GM21737 (cell line): ENCODE data around the gene EVL.

Experiments used
- ATAC-seq: cut with Tn5 transposase; IDR thresholded peaks from one replicate; pipeline ENCODE4 v1.9.1; 2021; ENCODE audit warnings: mild to moderate bottlenecking, moderate library complexity; ENCODE audit not compliant: unreplicated experiment

EVL gene

DNA sequence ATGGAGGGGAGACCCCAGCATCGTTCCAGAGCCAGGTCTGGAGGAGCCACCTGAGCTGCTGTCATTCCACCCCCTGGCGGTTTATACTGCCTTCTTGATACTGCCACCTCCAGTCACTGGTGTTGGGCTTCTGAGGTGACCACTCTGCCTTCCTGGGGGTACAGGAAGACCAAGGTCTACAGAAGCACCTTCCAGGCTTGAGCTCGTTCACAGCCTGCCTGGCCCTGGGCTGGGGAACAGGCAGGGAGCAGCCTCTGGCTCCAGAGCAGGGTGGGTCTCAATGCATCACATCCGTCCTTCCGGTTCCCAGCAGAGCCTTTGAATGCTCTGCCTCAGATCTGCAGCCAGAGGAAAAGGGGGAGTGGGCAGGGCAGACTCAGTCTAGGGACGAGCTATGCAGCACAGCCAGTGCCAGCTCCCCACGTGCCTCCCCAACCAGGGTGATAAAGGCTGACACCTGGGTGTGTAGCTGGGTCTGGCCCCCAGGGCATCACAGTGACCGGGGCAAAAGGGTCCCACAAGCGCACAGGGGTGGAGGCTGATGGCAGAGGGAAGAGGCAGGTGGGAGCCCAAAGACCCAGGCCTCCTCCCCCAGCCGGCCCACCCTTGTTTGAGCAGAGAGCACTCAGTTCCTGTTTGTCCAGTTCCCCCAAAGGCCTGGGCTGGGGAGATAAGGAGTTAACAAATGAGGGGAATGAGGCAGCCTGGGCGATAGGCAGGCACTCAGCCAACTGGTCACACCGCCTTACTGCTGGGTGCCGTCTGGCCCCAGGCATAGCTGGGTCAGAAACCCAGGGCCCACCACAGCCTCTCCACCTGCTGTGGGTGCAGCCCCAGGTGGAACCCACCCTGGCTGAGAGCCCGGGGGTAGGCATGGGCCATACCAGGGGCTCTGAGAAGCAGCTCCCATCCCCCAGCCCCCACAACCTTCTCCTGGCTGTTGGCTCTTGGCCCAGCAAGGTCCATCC, 77.1 kb downstream of the EVL start:
- no peak for ATAC-seq

DNA sequence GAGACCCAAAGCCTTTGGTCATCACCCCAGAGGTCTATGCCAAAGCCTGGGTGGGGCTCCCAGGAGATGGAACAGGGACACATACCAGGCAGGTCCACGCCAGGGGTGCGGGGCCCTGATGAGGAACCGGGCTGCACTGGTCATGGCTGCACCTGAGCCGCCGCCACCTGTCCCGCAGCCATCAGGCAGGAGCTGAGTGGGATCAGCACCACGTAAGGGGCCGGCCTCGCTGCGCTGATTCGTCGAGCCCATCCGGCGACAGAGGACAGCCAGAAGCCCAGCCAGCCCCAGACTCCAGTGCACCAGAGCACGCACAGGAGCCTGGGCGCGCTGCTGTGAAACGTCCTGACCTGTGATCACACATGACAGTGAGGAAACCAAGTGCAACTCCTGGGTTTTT, 78.3 kb downstream of the EVL start:
- no peak for ATAC-seq

DNA sequence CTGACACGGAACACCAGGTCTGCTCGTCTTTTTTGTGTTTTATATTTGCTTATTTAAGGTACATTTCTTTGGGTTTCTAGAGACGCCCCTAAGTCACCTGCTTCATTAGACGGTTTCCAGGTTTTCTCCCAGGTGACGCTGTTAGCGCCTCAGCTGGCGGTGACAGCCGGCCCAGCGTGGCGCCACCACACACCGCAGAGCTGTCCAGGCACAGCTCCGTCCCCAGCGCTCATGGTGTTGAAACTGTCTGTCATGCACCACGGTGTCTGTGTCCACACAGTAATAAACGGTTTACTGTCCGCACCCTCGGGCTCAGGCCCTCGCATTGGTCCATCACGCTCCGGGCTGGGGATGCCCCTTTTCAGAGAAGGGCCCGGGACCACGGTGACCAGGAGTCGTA, 78.7 kb downstream of the EVL start:
- ATAC-seq = no peak

DNA sequence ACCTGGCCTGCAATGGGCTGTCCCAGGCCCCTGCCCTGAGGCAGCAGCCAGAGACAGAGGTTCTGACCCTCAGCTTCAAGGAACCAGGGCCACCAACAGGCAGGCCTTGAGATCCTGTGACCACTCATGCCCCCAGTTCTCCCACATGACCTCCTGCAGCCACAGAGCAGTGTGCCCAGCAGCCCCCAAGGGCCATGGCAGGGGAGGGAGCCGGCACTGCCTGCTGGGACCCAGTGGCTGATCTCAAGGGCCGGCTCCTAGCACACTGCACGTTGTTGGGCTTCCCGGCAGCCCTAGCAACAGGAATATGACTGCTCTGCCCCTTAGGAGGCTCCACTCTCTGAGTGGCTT, 79.4 kb downstream of the EVL start:
- ATAC-seq = no peak

DNA sequence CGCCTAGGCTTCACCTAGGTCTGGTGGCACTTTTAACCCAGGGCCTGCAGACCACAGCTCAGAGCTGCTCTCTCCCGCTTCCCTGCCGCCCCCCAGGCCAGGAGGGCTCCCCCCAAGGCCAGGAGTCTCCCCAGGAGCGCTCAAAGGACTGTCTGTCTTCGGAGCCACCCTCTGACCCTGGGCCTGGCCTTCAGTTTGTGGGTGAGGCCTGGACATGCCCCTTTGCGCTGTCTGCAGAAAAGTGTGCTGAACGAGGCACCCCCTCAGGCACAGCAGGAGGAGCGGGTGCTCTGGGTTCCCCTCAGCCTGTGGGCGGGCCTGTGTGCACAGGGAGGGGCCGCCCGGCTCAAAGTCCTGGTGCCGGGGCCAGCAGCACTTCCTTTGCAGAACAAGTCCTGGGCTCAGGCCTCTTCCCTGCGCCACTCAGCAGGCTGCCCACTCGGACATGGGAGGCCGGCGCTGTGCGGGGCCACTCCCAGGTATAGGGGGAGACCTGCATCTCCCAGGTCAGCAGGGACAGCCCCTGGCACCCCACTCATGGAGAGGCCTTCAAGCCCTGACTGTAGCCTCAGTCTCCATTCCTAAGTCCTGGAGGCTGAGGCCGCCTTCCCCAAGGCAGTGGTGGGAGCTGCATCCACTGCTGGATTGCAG, 79.9 kb downstream of the EVL start:
- ATAC-seq = no peak

DNA sequence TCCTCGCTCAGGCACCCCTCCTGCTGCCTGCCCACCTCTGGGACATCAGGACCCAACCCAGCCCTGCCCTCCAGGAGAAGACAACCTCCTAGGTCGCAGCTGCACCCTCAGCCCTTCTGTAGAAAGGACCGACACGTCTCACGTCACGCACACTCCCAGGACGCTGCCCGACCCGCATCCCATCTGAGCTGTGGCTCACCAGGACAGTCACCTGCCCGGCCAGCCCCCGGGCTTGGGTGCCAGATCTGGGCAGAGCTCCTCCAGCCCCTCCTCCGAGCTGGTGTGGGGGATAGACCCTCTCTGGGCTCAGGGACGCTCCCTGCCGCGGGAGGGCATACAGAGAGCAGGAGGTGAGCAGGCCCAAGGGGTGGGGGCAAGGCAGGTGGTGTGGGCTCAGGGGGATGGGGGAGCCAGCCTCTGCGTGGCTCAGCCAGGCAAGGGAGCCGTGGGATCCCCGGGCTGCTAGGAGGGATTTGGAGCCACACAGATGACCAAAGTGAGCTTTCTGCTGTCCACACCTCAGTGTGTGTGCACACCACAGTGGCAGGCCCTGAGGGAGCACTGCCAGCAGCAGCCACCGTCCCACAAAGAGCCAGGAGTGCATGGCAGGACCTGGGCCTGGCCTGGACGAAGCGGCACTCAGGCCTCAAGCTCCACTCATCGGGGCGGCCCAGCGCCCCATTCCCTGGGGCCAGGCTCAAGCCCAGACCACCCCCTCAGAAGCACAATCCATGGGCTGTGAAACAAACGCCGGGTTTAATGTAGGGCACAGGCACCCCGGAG, 80.7 kb downstream of the EVL start:
- no peak for ATAC-seq

DNA sequence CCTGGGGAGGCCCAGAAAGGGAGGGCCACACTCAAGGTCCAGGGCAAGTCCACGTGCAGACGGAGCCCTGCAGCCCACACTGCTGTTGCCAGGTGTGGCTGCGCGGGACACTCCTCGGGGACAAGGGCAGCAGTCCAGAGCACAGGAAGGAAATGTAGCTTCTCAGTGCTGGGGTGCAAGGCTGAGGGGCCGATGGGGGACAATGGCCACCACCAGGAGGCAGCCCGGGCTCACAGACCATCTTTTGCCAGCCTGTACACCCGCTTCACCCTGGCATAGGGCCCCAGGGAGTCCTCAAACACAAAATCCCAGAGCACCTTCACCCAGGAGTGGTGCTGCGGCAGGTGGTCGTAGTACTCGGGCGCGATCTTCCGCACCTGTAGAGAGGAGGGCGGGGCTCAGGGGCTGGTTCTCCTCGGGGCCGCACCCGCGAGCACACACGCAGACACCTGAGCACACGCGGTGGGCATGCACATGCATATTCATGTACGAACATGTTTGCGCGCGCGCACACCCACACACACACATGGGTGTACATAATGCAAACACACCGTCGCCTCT, 81.4 kb downstream of the EVL start:
- ATAC-seq = no peak

DNA sequence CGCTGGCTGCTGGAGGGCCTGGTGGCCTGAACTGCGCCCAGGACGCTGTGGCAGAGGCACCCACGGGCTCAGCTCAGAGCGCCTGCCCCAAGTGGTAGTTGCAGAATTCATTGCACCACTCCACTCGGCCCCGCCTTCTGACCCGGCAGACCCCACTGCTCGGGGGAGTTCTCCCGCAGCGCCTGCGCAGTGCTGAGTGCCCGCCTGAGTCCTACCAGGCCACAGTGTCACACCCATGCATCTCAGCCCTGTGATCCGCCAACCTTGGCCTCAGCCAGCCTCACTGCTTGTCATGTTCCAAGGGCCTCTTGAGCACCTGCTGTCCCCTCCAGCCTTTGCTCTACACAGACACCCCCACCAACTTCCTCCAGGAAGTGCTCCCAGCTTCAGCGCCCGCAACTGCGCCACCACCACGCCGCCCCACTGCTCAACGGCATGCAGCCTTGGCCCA, 82.0 kb downstream of the EVL start:
- no peak for ATAC-seq

DNA sequence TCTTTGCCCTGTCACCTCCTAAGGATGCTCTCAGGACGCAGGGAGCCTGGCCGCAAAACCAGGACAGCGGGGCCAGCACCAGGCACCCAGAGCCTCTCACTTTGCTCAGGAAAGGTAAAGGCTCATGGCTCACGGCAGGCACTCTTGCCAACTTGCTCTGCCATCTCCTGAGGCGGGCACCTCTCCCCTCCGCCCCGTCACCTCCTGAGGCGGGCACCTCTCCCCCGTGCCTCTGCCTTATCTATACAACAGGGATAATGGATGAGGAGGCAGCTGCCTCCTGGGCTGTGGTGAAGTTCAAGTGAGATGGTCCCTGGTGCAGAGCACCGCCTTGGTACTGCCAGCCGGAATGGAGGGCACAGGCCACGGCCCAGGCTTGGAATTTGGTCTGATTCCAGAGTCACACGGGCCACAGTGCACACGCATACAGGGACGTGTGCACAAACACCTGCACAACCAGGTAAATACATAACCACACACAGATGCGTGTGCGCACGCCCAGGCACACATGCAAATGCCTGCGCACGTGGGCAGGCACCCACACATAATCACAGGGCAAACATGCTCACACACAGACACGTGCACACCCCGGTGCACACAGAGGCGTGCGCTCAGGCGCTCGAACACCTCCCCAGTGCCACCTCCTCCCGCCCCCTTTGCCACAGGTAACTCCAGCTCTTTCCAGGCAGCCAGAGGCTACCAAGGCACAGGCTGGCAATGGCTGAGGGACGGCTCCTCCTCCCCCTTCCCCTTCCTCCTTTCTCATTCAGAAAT, 82.7 kb downstream of the EVL start:
- ATAC-seq = no peak

DNA sequence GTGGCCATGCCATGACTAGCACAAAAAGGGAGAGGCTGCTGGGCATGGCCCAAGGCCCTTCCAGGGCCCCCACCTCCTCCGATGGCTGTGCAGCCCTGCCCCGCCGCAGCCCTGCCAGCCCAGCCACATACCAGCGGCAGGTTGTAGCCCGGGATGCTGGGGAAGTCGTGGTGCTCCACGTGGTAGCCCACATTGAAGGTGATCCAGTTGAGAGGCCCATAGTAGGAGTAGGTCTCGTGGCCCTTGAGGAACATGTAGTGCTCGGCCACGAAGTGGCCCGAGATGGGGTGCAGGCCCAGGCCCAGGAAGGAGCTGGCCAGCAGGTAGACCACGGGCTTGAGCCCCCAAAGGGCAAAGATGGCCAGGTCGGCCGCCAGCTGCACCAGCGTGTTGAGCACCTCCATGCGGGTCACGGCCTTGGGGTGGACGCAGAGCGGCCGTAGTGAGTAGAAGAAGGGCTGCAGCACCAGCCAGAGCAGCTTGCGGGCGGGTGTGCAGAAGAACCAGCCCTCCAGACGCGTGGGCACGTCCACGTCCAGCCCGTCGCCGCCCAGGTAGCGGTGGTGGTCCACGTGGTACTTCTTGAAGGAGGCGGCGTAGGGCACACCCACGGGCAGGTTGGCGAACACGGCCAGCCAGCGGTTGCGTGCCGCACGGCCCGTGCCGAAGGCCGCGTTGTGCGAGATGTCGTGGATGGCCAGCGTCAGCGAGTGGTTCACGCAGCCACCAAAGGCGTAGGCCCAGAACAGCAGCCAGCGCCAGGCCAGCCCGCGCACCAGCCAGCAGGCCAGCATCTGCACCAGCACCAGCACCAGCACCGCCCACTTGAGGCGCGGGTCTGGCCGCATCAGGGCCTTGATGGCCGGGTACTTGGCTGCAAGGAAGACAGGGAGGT, 83.9 kb downstream of the EVL start:
- ATAC-seq = no peak

DNA sequence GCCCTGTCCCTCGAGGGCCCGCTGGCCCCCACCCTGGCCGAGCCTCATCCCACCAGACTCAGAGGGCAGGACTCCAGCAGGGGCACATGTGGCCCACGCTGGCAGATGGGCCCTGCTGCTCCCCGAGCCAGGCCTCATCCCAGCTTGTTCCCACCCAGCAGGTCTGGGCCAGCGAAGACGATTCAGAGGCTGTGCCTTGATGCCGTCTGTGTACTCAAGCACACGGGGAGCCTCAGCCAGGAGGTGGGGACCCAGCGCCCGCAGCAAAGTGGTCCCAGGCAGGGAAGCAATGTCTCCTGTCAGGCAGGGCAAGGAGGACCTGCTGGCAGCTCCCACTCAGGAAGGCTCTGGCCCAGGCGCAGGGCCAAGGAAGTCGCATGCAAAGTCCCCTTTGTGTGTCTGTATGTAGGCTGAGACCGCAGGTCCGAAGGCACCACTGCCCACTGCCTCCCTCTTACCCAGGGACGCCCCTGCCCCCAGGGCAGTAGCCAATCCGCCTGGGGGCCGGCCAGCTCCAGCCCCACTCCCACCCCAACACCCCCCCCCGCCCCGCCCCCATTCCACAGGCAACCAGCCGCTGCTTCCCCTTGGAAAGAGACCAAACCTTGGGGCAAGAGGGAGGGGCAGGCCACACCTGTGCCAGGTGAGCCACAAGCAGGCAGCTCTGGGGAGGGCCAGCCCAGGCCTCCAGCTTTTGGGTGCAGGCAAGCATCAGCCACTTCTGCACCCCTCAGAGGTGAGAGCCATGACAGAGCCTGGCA, 84.8 kb downstream of the EVL start:
- ATAC-seq = no peak

DNA sequence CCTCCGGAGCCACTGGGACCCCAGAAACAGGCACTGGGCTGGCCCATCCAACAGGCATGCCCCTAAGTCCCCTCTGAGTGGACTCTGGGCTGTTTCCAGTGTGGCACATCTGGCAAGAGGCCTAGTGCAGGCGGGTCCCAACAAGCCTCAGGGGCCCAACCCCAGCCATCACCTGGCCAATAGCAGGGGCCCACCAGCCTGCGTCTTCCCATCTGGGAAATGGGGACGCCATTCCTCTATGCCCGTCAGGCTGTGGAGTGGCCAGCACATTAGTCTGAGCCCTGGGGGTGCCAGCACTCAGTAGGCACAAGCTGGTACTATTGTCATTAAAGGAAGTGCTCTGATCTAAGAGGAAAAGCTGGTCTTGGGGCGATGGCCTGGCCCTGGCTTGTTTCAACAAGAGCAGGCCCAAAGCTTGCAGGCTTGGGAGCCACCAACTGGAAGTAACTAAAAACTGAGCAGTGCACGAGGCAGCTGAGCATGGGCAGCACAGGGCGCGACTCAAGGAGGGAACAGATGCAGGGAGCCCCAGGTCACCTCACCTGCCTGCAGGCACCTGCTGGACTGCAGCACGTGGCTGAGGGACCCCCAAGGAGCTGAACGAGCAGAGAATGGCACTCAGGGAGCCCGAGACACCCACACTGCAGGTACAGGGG, 85.8 kb downstream of the EVL start:
- no peak for ATAC-seq

DNA sequence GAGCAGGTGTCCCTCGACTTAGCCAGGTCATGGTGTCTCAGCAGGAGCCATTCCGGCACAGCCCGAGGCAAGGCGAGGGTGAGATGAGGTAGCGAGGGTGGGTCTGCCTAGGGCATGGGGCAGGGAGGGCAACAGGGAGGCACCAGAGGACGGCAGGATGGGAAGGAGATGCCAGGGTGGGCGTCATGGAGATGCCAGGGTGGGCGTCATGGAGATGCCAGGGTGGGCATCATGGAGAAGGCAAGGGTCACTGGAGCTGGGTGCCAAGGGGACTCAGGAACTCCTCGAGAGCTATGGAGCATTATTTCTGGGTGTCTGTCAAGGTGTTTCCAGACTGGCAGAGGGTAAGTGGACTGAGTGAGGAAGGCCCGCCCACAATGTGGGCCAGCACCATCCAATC, 86.9 kb downstream of the EVL start:
- no peak for ATAC-seq

DNA sequence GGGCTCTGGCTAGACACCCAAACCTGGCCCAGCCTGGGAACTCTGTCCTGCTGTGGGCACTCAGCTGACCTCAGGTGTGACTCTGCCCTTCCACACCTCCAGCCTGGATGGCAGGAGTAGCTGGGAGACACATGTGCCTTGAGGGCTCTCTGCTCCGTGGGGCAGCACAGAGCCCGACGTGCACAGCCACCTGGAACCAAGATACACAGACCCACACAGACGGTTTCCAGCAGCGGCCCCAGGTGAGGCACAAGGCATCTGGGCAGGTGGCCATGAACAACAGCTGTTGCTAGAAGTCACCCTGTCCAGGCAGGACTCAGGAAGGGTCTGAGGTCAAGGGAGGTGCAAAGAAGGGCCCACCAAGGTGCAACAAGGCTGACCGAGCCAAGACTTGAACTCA, 88.3 kb downstream of the EVL start:
- no peak for ATAC-seq

DNA sequence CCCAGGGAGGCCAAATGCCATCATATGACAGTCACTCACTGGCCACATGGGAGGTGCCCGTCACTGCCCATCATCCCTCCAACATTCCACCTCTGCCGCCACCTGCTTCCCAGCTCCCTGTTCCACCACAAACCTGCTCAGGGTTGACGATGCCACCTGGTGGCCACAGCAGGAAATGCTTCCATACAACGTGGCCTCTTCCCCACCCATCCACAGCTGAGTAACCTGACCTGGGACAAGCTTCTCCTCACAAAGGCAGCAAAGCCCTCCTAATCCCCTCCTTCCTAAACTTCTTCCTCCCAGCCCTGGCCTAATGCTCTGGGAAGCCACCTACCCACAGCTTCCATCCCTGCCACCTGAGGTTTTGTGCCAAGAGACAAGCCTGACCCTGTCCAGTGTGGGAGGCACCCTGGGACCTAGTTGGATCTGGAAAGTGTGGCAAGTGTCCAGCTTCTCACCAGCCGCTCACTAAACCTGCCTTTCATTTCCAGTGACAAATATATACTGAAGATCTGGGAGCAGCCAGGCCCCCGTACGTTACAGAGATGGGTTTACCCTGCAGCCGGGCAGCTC, 89.9 kb downstream of the EVL start:
- no peak for ATAC-seq

DNA sequence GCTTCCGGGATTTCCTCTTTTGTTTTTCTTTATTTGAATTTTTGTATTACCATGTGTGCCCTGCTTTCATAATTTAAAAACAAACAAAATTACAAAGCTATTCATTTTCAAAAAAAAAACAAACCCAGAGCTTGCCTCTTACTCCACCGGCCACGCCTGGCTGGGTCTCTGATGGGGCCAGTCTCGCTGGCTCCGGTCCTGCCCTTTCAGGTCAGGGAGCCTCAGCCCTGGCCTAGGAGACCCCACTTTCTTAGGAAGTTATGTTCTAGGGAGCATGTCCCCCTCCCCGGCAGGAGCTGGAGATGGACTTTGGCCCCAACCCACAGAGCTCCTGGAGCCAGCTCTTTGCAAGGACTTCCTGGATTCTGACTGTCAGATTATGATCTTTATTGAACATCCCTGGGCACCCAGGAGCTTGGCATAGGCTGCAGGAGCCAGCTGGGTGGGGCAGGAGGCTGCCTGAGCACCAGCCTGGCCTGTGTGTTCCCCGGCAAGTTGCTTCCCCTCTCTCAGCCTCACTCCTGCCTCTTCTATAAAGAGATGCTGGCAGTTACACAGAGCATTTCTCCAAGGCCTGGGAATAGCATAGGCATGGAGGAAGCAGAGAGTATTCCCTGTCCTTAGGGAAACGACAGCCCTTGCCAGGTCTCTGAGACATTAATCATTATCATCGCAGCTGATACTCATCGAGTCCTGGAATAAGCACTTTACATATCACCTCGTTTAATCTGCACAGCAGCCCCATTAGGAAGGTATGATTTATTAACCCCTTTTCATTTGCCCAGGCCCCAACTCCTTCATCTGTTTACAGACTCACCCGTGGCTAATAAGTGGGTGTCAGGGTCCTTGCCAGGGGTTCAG, 90.8 kb downstream of the EVL start:
- ATAC-seq = no peak

DNA sequence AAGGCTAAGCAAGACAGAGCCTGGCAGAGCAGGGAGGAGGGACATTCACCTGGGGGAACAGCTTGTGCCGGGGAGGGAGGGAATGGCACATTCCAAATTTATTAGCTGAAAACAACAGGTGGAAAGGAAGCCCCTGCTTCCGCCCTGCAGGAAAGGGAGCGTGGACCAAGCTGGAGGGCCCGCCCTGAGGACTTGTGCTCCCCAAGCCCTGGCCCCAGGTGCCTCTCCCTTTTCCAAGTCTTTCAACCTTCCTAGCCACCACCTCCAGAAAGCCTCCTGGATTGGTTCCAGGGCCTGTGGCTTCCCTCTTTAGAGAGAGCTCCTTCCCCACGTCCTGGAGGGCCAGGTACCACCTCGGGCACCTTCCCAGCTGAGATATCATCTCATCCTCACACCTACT, 91.6 kb downstream of the EVL start:
- ATAC-seq = no peak
